22Rv1 (cell line): Measurements from ENCODE around the gene CTAGE9.

ENCODE experiments used
- ZFX ChIP-seq: fragments of 450-650 bp; IDR thresholded peaks from 2 replicates; pipeline ENCODE4 v1.6.1; 2017; ENCODE audit warnings: antibody characterized with exemption, borderline replicate concordance
- TF ChIP-seq, protein P1 (sequence below): fragments of 450-650 bp; IDR thresholded peaks from 2 replicates; pipeline ENCODE4 v1.5.1; 2017; ENCODE audit warnings: mild to moderate bottlenecking

DNA sequence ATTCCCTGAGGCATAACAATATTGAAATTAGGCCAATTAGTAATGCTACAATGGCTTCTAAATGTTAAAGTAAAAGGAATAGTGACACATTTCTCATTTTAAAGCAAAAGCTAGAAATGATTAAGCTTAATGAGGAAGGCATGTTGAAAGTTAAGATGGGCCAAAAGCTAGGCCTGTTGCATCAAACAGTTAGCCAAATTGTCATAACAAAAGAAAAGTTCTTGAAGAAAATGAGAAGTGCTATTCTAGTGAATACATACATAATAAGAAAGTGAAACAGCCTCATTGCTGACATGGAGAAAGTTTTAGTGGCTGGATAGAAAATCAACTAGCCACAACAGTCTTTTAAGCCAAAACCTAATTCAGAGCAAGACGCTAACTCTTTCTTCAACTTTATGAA lies 22.5 kb downstream of the CTAGE9 start:
- TF ChIP-seq, protein P1, sequence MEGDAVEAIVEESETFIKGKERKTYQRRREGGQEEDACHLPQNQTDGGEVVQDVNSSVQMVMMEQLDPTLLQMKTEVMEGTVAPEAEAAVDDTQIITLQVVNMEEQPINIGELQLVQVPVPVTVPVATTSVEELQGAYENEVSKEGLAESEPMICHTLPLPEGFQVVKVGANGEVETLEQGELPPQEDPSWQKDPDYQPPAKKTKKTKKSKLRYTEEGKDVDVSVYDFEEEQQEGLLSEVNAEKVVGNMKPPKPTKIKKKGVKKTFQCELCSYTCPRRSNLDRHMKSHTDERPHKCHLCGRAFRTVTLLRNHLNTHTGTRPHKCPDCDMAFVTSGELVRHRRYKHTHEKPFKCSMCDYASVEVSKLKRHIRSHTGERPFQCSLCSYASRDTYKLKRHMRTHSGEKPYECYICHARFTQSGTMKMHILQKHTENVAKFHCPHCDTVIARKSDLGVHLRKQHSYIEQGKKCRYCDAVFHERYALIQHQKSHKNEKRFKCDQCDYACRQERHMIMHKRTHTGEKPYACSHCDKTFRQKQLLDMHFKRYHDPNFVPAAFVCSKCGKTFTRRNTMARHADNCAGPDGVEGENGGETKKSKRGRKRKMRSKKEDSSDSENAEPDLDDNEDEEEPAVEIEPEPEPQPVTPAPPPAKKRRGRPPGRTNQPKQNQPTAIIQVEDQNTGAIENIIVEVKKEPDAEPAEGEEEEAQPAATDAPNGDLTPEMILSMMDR, result no peak
- no peak for TF ChIP-seq ZFX
